Fibroblast of the aortic adventitia (primary cell): ENCODE results near the gene NPM1. TPM values are rescaled to one million over a fixed set of nuclear protein-coding genes. Genes with fewer than 3 reads are reported as not detected.

Experiments used
- DNase-seq: peaks from one replicate; pipeline ENCODE4 v3.0.0-alpha.2; 2010; ENCODE audit warnings: low read depth
- H3K4me3 ChIP-seq: 2 replicates; pipeline ENCODE4 v1.5.1; 2011; ENCODE audit warnings: low read depth, mild to moderate bottlenecking, control low read depth, low read length, moderate library complexity
- CTCF ChIP-seq: IDR thresholded peaks from 2 replicates; pipeline ENCODE4 v1.5.1; 2011; ENCODE audit warnings: mild to moderate bottlenecking, low read length, control low read depth, inconsistent platforms; ENCODE audit not compliant: insufficient read depth
- total RNA-seq: library from RNA; depleted of rRNA; stranded (reverse); fragments of >200 nt; gene quantifications from 2 replicates; pipeline ENCODE4 v1.2.3, GENCODE V29; 2012; ENCODE audit warnings: low replicate concordance

The NPM1 gene
- total RNA-seq, 1 donor: 1,373 TPM

- no peak for TF ChIP-seq CTCF
- H3K4me3 ChIP-seq: no peak overlapping the region
- DNase-seq: no peak
These were observed 38.6 kb downstream of the NPM1 start for GRCh38 chr5:171426266-171426665.

- no peak for TF ChIP-seq CTCF
- DNase-seq: no peak
- H3K4me3 ChIP-seq: no peak overlapping the region
These were observed 39.0 kb downstream of the NPM1 start for GRCh38 chr5:171426680-171427079.

- TF ChIP-seq CTCF: no peak
- no peak overlapping the region for H3K4me3 ChIP-seq
- no peak for DNase-seq
These were observed 39.9 kb downstream of the NPM1 start for GRCh38 chr5:171427318-171428167.

- TF ChIP-seq CTCF: no peak
- no peak overlapping the region for H3K4me3 ChIP-seq
- no peak for DNase-seq
These were observed 40.6 kb downstream of the NPM1 start for GRCh38 chr5:171428168-171428696.

- TF ChIP-seq CTCF: no peak
- DNase-seq: no peak
These were observed 41.3 kb downstream of the NPM1 start for GRCh38 chr5:171428809-171429542.

GRCh38 chr5:171429543-171429910, 41.9 kb downstream of the NPM1 start:
- no peak for DNase-seq
- TF ChIP-seq CTCF: no peak

More at GRCh38 chr5:171428809-171429542, 41.3 kb downstream of the NPM1 start:
- H3K4me3 ChIP-seq: no peak overlapping the region

More at GRCh38 chr5:171429543-171429910, 41.9 kb downstream of the NPM1 start:
- no peak overlapping the region for H3K4me3 ChIP-seq
